Activated CD8-positive, alpha-beta memory T cell treated with anti-CD3 and anti-CD28 coated beads for 24 hours (primary cell): ENCODE measurements around the gene TMEM139.
"Not testable (repeated sequence)": the region's sequence is repeated elsewhere in the genome, so short reads cannot be mapped to it uniquely, and the experiment has no call there.

Source experiments
- DNase-seq: peaks from one replicate; pipeline ENCODE4 v3.0.0-alpha.2; 2020

The TMEM139 gene

DNA sequence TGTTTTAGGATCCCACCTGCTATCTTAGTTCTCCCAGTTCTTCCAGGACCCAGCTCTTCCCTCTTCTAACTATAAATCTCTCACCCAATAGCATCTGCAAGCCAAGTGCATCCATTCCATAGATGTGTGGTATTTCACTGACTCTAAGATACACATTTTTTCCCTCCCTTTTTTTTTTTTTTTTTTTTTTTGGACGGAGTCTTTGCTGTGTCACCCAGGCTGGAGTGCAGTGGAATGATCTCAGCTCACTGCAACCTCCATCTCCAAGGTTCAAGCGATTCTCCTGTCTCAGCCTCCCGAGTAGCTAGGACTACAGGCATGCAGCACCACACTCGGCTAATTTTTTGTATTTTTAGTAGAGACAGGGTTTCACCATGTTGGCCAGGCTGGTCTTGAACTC, 5.1 kb downstream of the TMEM139 start:
- DNase-seq = not testable (repeated sequence)

DNA sequence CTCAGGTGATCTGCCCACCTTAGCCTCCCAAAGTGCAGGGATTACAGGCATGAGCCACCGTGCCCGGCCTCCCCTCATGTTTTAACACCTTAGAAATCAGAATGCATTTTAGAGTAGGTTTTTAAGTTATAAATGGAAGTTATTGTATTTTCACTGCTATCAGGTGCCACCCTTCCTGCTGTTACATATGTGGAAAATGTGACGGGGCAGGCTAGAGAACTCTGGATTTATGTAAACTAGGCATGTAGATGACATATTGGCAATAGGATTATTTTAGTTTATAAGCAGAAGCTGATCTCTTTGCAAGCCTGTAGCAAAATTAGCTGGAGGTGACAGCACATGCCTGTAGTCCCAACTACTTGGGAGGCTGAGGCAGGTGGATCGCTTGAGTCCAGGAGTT, 5.5 kb downstream of the TMEM139 start:
- no peak for DNase-seq

DNA sequence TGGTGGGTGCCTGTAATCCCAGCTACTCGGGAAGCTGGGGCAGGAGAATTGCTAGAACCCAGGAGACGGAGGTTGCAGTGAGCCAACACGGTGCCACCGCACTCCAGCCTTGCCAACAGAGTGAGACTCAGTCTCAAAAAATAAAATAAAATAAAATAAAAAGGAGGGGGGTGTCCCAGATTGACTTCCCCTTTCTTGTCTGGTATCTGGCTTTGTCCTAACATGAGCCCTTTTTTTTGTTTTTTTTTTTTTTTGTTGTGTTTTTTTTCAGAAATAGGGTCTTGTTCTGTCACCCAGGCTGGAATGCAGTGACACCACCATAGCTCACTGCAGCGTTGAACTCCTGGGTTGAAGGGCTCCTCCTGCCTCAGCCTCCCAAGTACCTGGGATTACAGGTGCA, 8.1 kb downstream of the TMEM139 start:
- DNase-seq = no peak

DNA sequence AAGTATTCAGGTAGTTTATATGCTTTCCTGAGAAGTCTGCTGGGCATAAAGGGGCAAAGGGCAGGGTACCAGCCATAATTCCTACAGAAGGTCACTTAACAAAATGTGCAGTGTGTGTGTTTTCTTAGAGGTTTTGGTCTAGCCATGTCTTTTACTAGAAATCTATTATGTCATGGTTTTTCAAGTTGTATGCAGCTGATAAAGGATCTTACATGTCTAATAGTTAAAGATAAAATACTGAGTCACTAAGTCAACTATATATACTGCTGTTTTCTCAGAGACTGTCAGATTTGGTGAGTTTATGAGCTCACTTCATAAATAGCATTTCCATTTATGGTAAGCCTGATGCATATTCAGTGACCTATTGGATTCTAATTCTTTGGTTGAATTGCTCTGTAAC, 11.1 kb downstream of the TMEM139 start:
- DNase-seq = no peak

DNA sequence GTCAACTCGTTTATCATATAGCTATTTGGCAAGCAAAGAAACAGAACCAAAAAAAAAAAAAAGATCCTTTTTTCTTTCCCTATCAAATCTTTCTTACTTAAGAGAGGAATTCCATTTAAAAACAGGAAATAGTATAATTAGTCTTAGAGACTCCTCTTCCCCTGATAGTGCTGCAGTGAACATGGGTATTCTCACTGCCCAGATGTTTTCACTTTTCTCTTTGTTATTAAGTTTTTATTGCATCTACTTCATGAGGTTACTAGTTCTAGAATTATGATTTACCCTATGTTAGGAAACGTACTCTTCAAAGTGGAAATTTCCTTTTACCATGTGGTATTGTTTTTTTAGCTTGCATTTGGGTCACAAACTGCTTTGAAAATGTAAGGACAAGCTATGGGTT, 11.9 kb downstream of the TMEM139 start:
- no peak for DNase-seq

DNA sequence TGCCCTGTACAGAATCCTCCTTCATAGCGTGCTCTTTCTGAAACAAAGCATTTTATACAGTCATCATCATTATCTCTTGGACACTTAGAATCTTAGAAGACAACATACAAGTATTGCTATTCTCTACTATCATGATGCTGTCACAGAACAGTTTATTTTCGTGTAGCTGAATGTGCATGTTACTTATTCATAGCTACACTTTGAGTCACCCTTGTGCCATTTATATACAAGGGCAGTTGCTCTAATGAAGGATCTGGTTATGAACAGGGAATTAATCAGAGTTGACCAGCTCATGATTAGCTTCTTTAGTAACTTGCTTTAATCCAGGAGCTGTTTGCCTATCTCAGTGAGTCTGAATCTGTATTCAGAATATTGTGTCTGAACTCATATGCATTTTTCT, 14.6 kb downstream of the TMEM139 start:
- DNase-seq = no peak

DNA sequence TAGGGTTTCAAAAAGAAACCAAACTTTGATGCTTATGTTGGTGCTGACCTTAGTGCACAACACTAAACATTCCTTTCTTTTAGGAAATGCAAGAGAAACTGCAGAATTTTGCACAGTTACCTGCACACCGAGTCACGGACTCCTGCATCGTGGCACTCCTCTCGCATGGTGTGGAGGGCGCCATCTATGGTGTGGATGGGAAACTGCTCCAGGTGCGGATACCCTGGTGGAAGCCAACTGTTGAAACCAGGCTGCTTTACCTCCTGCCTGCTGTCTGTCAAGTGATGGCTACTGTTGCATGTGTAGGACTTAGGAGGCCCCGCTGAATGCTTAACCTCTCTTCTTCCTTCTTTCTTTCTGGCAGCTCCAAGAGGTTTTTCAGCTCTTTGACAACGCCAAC, 15.1 kb downstream of the TMEM139 start:
- peak; percentile 69 for DNase-seq

DNA sequence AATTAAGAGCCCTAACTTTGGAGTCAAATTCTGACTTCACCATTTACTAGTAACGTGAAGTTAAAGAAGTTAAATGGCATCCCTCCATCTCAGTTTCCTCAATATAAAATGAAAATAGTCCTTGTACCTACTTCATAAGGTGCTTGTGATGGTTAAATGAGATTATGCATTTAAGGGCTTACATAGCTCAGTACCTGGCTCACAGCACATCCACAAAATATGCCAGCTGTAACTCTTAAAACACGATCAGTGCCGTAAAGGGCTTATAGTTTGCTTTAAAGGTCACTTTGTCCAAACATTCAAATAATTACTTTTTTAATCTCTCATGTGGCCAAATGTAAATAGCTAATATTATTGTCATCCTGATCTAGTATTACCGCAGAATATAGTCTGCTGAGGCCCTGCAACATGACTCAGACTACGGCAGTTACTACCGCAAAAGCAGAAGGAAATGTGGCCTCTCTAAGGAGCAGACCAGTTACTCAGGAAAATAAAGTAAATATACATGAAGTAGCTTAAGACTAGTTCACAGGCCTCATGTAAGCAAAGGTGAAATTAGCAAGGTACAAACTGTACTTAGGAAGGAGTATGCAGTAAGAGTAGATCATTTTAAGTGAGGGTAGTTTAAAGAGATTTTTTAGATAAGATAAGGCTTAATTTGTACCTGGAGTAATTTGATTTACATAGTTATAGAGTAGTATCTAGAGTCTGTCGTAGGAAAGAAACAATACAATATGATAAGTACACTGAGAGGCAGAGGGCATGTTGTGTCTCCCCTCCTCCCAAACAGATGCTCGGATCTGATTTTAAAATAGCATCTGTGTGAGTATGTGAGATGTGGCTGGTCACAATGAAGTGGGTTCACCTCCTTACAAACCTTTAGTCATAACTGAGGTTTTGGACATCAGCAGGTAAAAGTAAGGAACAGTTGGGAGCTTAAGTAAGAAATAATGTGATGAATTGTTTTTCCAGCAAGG, 16.5 kb downstream of the TMEM139 start:
- DNase-seq = no peak

DNA sequence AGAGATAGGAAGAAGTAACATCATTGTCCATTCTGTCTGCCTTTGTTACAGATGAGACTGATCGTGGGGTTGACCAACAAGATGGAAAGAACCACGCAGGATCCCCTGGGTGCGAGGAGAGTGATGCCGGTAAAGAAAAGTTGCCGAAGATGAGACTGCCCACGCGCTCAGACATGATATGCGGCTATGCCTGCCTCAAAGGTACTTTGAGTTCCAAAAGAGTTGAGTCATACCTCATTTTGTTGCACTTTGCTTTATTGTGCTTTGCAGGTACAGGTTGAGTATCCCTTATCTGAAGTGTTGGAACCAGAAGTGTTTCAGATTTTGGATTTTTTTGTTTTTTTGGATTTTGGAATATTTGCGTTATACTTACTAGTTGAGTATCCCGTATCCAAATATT, 19.0 kb downstream of the TMEM139 start:
- DNase-seq = peak; percentile 24

DNA sequence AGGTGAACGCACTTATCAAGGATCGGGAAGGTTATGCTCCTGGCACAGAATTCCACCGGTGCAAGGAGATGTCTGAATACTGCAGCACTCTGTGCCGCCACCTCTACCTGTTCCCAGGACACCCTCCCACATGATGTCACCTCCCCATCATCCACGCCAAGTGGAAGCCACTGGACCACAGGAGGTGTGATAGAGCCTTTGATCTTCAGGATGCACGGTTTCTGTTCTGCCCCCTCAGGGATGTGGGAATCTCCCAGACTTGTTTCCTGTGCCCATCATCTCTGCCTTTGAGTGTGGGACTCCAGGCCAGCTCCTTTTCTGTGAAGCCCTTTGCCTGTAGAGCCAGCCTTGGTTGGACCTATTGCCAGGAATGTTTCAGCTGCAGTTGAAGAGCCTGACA, 20.2 kb downstream of the TMEM139 start:
- DNase-seq = no peak

DNA sequence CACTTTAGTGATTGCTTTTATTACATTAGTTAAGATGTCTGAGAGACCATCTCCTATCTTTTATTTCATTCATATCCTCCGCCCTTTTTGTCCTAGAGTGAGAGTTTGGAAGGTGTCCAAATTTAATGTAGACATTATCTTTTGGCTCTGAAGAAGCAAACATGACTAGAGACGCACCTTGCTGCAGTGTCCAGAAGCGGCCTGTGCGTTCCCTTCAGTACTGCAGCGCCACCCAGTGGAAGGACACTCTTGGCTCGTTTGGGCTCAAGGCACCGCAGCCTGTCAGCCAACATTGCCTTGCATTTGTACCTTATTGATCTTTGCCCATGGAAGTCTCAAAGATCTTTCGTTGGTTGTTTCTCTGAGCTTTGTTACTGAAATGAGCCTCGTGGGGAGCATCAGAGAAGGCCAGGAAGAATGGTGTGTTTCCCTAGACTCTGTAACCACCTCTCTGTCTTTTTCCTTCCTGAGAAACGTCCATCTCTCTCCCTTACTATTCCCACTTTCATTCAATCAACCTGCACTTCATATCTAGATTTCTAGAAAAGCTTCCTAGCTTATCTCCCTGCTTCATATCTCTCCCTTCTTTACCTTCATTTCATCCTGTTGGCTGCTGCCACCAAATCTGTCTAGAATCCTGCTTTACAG, 20.8 kb downstream of the TMEM139 start:
- peak; percentile 82 for DNase-seq

DNA sequence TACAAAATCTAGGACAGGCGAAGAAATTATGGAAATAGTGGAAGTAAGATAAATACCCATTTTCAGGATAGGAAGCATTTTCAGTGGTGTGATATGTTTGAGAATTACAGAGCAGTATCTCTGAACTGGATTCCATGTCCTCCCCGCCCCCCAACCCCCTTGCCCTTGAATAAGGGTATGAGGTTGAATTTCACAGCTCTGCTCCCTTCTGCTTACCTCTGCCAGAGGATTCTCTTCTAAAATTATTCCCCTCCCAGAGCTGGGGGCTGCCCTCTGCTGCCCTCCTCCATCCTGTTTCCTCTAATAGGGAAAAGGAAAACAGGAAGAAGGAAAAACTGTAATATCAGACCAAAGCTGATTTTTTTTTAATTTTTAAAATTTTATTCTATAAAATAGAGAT, 23.9 kb downstream of the TMEM139 start:
- DNase-seq = no peak

DNA sequence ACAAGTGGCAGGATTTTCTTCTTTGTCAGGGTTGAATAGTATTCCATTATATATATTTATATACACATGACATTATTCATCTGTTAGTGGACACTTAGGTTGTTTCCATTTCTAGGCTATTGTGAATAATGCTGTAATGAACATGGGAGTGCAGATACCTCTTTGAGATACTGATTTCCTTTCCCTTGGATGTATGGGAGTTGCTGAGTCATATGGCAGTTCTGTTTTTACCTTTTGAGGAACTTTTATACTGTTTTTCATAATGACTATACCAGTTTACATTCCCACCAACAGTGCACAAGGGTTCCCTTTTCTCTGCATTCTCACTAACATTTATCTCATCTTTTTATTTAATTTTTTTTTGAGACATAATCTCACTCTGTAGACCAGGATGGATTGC, 29.4 kb downstream of the TMEM139 start:
- no peak for DNase-seq

DNA sequence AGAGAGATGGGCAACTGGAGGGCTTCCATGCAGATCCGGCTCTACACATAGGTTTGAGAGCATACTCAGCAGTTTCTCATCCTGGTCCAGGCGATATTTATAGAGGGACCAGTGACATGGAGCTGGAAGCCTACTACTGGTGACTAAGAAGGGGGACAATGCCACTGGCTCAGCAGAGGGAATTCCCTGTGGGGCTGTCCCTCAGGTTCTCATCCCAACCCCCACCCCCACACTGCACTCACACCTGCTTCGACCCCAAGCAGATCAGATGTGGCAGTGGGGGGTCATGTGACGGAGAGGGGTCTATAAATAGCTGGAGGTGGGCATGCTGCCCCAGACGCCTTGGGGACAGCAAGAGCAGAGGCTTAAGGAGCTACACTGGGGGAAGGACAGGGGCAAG, 31.0 kb downstream of the TMEM139 start, which contains the start of gene CLCN1:
Gene CLCN1 (plus strand): TSS at position 336 of the 400 bp plus-strand sequence. CDS start 102 bp downstream, outside the sequence.
- DNase-seq = no peak

DNA sequence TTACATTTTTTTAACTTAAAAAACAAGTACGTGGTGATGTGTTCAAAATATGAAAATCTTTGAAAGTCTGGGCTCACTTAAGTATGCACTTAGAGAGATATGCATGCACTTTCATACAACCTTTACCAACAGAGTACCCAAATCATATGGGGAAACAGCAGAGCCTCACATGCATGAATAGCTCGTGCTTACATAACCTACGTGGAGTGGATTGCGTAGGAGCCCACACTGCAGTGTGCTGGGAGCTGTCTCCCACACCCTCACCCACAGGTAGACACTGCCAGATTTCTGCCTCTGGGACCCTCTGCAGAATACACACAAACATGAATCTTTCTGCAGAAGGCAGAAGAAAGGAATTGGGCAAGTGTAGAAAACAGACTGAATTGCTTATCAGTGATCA, 31.7 kb downstream of the TMEM139 start:
- DNase-seq = no peak

DNA sequence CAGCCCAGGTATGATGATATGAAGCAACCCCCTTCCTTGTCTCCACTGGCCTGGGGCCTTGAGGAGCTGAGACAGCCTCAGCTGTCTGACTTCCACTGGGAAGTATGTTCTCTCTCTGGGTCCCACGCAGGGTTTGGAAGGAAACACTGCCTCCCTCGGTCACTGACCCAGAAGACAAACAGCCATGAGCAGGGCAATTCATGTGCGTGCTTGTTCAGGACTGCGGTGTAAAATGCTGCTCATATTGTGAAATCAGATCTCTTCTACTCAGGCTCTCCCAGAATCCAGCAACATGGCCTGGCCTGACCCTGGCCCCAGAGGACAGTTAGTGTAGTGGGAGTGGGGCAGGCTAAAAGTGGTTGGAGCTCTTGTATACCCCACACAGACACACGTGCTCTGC, 33.9 kb downstream of the TMEM139 start:
- no peak for DNase-seq

DNA sequence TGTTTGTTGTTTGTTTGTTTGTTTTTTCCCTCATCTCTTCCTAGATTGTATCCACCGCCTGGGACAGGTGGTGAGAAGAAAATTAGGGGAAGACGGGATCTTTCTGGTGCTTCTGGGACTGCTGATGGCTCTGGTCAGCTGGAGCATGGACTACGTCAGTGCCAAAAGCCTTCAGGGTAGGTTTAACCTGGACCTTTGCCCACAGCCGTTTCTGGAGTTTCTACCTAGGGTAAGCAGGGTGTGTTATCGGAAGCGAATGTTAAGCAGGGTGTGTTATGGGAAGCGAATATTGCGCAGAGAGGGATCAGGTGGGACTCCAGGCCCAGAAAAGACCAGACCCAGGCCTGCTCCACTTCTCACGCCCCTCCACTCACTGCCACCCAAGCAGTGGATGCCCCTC, 35.9 kb downstream of the TMEM139 start:
- no peak for DNase-seq

DNA sequence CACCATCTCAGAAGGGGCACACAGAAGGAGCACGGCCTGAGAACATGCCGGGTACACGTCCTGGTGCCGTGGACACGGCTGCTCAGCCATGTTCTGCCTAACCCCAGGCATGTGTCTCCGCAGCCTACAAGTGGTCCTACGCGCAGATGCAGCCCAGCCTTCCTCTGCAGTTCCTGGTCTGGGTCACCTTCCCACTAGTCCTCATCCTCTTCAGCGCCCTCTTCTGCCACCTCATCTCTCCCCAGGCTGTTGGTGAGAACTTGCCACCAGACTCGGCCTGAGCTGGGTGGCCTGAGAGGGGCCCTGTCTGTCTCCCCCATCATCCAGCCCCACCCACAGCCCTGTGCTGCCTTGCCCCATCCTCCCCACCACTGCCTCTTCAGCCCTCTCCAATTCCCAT, 36.5 kb downstream of the TMEM139 start:
- DNase-seq = no peak

DNA sequence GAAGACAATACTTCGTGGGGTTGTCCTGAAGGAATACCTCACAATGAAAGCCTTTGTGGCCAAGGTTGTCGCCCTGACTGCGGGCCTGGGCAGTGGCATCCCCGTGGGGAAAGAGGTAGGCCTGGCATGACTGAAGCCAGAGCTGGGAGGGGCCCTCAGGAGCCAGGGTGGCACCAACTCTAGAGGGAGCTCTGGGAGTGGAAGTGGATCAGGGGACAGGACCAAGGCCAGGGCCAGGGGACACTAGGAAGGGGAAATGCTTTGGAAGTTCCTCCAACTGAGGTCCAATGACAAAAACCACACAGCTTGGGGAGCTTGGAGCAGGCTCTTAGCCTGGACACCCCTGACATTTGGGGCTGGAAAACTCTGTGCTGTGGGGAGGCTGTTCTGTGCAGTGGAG, 37.0 kb downstream of the TMEM139 start:
- DNase-seq = no peak

DNA sequence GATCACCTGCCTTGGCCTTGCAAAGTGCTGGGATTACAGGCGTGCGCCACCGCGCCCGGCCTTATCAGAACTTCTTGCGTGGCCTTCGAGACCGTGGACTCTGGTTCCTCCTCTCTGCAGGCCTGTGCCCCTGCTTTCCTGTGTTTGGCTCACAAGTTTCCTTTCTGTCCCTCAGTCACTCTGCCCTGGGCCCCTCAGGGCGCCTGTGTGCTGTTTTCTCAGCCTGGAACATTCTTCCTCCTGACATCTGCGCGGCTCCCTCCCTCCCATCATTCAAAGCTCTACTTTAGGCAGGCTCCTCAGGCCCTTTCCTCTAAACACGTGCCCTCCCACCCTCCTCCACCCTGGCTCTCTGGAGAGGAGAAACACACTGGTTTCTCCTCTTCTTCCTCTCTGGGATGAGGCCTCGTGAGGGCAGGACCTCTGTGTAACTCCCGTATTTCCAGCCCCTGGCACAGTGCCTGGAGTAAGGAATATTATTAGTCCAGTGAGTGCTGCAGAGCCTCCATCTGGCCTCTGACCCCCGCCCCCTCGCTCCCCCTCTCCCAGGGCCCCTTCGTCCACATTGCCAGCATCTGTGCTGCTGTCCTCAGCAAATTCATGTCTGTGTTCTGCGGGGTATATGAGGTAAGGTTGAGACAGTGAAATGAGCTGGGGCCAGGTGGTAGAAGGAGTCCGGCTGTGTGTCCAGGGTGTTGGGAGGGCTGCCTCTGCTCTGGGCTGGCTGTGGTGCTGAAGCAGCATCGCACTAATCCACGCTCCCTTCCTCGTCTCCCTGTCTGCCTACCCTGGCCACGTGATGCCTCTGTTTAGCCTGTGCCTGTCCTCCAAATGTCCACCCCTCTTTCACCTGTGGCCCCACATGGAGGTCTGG, 38.2 kb downstream of the TMEM139 start:
- DNase-seq = no peak

DNA sequence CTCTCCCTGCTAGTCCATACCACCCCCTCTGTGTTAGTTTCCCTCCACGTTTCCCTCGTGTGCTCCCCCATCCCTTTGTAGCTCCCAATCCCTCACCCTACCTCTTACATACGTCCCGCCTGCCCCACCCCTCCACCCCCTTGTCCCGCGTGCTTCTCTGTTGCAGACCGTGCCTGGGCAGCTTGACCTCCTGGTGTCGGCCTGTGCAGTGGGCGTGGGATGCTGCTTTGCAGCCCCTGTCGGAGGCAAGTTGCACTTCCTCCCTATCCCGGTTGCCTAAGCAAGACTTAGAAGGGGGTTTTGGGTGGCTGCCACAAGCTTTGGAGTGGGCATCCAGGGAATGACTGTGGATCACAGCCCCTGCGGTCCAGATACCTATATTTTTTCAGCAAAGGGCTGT, 38.9 kb downstream of the TMEM139 start:
- DNase-seq = no peak

DNA sequence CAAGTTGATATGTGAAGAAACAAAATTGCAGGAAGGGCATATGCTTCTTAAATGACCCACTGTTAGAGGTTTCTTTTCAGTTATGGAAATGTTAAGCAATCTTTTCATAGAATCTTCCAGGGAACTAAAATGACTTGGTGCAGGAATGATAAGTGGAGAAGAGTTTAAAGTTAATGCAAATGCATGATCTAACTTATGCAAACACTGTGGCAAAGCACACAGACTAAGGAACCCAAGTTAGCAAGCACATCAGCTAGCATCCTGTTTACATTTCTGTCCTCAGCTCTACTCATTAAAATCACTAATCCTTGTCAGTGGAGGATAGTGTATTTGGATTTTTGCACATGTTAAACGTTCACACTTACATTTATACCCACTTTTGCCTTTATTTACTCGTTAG, 40.5 kb downstream of the TMEM139 start:
- no peak for DNase-seq

DNA sequence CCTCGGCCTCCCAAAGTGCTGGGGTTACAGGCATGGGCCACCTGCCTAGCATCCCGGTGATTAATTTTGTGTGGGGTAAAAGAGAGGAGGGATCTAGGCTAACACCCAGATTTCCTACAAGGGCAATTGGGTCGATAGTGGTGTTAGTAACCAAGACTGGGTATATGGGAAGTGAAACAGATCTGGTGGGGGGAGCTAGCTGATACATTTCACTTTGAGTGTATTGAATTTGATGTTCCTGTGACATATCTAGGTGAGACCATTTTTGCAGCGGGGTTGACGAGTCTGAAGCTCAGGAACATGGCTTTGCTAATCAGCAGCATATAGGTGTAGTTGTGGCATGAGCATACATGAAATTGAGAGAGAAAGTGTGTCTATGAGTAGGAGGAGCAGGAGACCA, 43.1 kb downstream of the TMEM139 start:
- no peak for DNase-seq
